OCI-LY1 (cell line): ENCODE measurements around the gene ARHGAP8.

ENCODE experiments used
- H2AFZ ChIP-seq: fragments of 200-600 bp; sonication (generic), shearing (Covaris generic); 2 replicates; pipeline ENCODE4 v1.6.0; 2014; ENCODE audit warnings: antibody characterized with exemption, mild to moderate bottlenecking, low read length
- H3F3A ChIP-seq: fragments of 200-600 bp; sonication (generic), shearing (Covaris generic); 2 replicates; pipeline ENCODE4 v1.6.0; 2014; ENCODE audit warnings: mild to moderate bottlenecking, antibody characterized with exemption, low read length, moderate library complexity; ENCODE audit not compliant: insufficient read depth
- H3K27ac ChIP-seq: fragments of 200-600 bp; sonication (generic); 2 replicates; pipeline ENCODE4 v1.5.1; 2014; ENCODE audit warnings: low read length, mixed run types, mild to moderate bottlenecking, low read depth; ENCODE audit not compliant: poor library complexity, severe bottlenecking
- H3K27me3 ChIP-seq: fragments of 200-600 bp; sonication (generic); 2 replicates; pipeline ENCODE4 v1.6.0; 2014; ENCODE audit warnings: antibody characterized with exemption, mild to moderate bottlenecking, low read length, moderate library complexity; ENCODE audit not compliant: insufficient read depth
- H3K36me3 ChIP-seq: fragments of 200-600 bp; sonication (generic); 2 replicates; pipeline ENCODE4 v1.6.1; 2014; ENCODE audit warnings: mild to moderate bottlenecking, antibody characterized with exemption, low read length, moderate library complexity, mixed read lengths; ENCODE audit not compliant: insufficient read depth
- H3K4me1 ChIP-seq: fragments of 200-600 bp; sonication (generic); 2 replicates; pipeline ENCODE4 v1.5.1; 2014; ENCODE audit warnings: mild to moderate bottlenecking, low read length, moderate library complexity; ENCODE audit not compliant: insufficient read depth, severe bottlenecking
- H3K4me2 ChIP-seq: fragments of 200-600 bp; sonication (generic), shearing (Covaris generic); 2 replicates; pipeline ENCODE4 v1.6.1; 2014; ENCODE audit warnings: low read length
- H3K4me3 ChIP-seq: fragments of 200-600 bp; sonication (generic); 2 replicates; pipeline ENCODE4 v1.5.1; 2014; ENCODE audit warnings: low read length, low read depth, mild to moderate bottlenecking, mixed read lengths; ENCODE audit not compliant: poor library complexity, severe bottlenecking
- H3K79me2 ChIP-seq: fragments of 200-600 bp; shearing (Covaris generic); 2 replicates; pipeline ENCODE4 v1.6.1; 2016; ENCODE audit warnings: mixed run types, low read length, mixed read lengths; ENCODE audit not compliant: insufficient read depth
- H3K9ac ChIP-seq: fragments of 200-600 bp; sonication (generic), shearing (Covaris generic); 2 replicates; pipeline ENCODE4 v1.6.1; 2014; ENCODE audit warnings: mild to moderate bottlenecking, low read length, mixed read lengths
- H3K9me2 ChIP-seq: fragments of 200-600 bp; sonication (generic), shearing (Covaris generic); 2 replicates; pipeline ENCODE4 v1.6.1; 2014; ENCODE audit warnings: low read depth, mild to moderate bottlenecking, low read length, mixed read lengths
- H3K9me3 ChIP-seq: fragments of 200-600 bp; shearing (Covaris generic); 2 replicates; pipeline ENCODE4 v1.6.1; 2014; ENCODE audit warnings: low read length, mixed read lengths
- H4K20me1 ChIP-seq: fragments of 200-600 bp; sonication (generic), shearing (Covaris generic); 2 replicates; pipeline ENCODE4 v1.6.0; 2016; ENCODE audit warnings: mild to moderate bottlenecking, low read length; ENCODE audit not compliant: insufficient read depth
- EZH2 ChIP-seq: fragments of 200-600 bp; sonication (generic), shearing (Covaris generic); IDR thresholded peaks from 2 replicates; pipeline ENCODE4 v1.8.0; 2017; ENCODE audit warnings: borderline replicate concordance, mixed run types, mild to moderate bottlenecking, antibody characterized with exemption, low read length, moderate library complexity, mixed read lengths
- TF ChIP-seq, protein P1 (sequence below): fragments of 200-600 bp; sonication (generic), shearing (Covaris generic); IDR thresholded peaks from 2 replicates; pipeline ENCODE4 v1.5.1; 2017; ENCODE audit warnings: mild to moderate bottlenecking, antibody characterized with exemption, low read length, moderate library complexity, mixed read lengths

Gene ARHGAP8

DNA sequence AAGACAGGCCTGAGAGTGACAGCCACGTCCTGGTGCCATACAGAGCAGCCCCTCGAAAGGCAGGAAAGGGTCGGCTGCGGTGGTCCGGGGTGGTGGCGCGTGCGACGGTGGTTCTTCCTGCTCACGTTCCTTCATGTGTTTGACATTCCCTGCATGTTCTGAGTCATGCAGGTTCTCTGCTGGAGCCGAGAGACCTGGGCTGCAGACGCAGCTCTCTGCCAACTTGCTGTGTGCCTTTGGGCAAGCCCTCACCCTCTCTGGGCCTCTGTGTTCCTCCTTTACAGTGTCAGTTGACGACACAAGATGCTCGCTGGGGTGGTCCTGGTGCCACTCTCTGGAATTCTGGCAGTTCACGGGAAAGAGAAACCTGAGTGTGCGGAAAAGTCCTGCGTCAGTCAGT lies 12.0 kb downstream of the ARHGAP8 start:
- no peaks in the 10 kb centered on the region for H3F3A ChIP-seq
- H2AFZ ChIP-seq: no peak overlapping the region
- H3K9me3 ChIP-seq: no peaks in the 10 kb centered on the region
- H4K20me1 ChIP-seq: no peaks in the 10 kb centered on the region
- no peak overlapping the region for H3K9ac ChIP-seq
- no peak overlapping the region for H3K4me3 ChIP-seq
- no peaks in the 10 kb centered on the region for H3K36me3 ChIP-seq
- no peaks in the 10 kb centered on the region for H3K9me2 ChIP-seq
- H3K79me2 ChIP-seq: no peaks in the 10 kb centered on the region
- no peaks in the 10 kb centered on the region for H3K4me1 ChIP-seq
- H3K27ac ChIP-seq: no peak overlapping the region
- H3K27me3 ChIP-seq: peaks cover 3% of the 10 kb centered on the region; the same call in 1 of the 2 replicates
- no peak overlapping the region for H3K4me2 ChIP-seq
- TF ChIP-seq EZH2: no peak
- TF ChIP-seq, protein P1, sequence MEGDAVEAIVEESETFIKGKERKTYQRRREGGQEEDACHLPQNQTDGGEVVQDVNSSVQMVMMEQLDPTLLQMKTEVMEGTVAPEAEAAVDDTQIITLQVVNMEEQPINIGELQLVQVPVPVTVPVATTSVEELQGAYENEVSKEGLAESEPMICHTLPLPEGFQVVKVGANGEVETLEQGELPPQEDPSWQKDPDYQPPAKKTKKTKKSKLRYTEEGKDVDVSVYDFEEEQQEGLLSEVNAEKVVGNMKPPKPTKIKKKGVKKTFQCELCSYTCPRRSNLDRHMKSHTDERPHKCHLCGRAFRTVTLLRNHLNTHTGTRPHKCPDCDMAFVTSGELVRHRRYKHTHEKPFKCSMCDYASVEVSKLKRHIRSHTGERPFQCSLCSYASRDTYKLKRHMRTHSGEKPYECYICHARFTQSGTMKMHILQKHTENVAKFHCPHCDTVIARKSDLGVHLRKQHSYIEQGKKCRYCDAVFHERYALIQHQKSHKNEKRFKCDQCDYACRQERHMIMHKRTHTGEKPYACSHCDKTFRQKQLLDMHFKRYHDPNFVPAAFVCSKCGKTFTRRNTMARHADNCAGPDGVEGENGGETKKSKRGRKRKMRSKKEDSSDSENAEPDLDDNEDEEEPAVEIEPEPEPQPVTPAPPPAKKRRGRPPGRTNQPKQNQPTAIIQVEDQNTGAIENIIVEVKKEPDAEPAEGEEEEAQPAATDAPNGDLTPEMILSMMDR: no peak

DNA sequence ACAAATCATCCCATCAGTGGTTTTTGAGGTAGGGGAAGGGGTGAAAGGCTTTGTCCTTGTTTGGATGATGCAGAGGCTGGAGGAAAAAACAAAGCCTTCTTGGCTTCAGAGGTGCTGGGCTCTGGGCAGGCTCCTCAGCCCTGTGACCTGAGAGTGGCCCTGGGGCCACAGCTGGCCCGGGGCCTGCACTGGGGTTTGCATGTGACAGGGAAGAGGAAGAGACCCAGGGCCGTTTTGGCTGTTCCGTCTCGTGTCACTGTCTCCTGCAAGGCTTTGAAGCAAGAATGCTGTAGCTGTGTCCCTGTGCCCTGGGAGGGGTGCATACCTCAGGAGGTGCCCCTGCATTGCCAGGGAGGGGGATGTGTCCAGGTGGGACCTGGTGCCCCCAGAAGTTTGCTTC lies 12.6 kb downstream of the ARHGAP8 start:
- H3K79me2 ChIP-seq: no peaks in the 10 kb centered on the region
- TF ChIP-seq, protein P1: no peak
- TF ChIP-seq EZH2: no peak
- no peak overlapping the region for H3K9ac ChIP-seq
- H3F3A ChIP-seq: no peaks in the 10 kb centered on the region
- H4K20me1 ChIP-seq: no peaks in the 10 kb centered on the region
- no peak overlapping the region for H2AFZ ChIP-seq
- H3K4me3 ChIP-seq: no peak overlapping the region
- peaks cover 3% of the 10 kb centered on the region; the same call in 1 of the 2 replicates for H3K27me3 ChIP-seq
- no peaks in the 10 kb centered on the region for H3K9me3 ChIP-seq
- H3K36me3 ChIP-seq: no peaks in the 10 kb centered on the region
- no peaks in the 10 kb centered on the region for H3K9me2 ChIP-seq
- H3K4me2 ChIP-seq: no peak overlapping the region
- no peak overlapping the region for H3K27ac ChIP-seq
- no peaks in the 10 kb centered on the region for H3K4me1 ChIP-seq

DNA sequence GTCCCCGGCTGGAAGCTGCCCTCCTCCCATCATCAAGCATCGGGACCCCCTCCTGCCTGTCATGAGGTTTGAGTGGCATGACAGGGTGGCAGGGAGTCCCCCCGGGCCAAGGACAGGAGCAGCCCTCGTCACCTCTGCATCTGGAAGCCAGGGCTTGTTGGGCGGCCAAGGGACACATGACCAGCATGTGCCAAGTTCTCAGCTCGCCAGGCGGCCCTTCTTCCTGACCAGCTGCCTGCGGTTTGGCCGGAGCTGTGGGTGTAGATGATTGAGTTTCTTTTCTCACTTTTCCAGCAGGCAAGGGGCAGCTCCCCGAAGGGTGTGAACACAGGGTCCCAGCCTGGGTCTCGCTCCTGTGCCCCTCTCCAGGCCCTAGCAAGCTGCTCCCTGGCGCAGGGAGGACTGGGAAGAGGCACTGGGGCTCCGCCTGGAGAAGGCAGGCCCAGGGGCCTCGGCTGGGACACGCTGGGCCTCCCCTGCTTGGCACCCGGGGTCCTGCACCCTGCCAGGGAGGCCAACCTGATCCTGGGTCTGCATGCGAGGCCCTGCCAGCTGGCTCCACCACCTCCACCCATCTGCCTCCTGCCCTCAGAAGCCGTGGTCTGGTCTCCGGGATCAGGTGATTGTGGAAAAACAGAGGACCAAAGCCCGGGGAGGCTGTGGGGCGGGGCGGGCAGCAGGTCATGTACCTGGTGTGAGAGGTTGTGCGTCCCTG lies 13.4 kb downstream of the ARHGAP8 start:
- Histone ChIP-seq H3K27ac (no peak overlapping the region), H3F3A (no peaks in the 10 kb centered on the region), H3K4me1 (no peaks in the 10 kb centered on the region), H3K79me2 (no peaks in the 10 kb centered on the region), H4K20me1 (no peaks in the 10 kb centered on the region), H3K4me2 (no peak overlapping the region), H2AFZ (no peak overlapping the region), H3K4me3 (no peak overlapping the region), H3K9ac (no peak overlapping the region), H3K27me3 (peaks cover 3% of the 10 kb centered on the region; the same call in 1 of the 2 replicates), H3K9me3 (no peaks in the 10 kb centered on the region), H3K36me3 (no peaks in the 10 kb centered on the region), H3K9me2 (no peaks in the 10 kb centered on the region)
- TF ChIP-seq, protein P1: no peak
- no peak for TF ChIP-seq EZH2
